ENCODE data around the gene TNRC18.
"Not testable (repeated sequence)": the region's sequence is repeated elsewhere in the genome, so short reads cannot be mapped to it uniquely, and the experiment has no call there.

TNRC18 gene

GRCh38 chr7:5423306-5423975 is at the start of gene TNRC18:
TNRC18 (minus strand) TSS chr7:5423834; CDS start chr7:5421246, 2,588 bp downstream.
- Histone ChIP-seq H2AFZ (ENCODE audit: low read depth, low read length) (peak within 1 kb of the TSS; percentile 78), H3K27me3 (ENCODE audit: insufficient read depth, low read length, poor library complexity) (peaks cover 89% of the 10 kb centered on the region), H3K4me2 (ENCODE audit: insufficient read depth, low read length) (peak within 1 kb of the TSS; percentile 81), H3K4me3 (ENCODE audit: low read depth in 1 of 2, low read length in 2 of 2) (peak within 1 kb of the TSS; percentile 70 to 78), H3K4me1 (ENCODE audit: insufficient read depth, low read length) (peaks cover 47% of the 10 kb centered on the region), H3K79me2 (ENCODE audit: insufficient read depth, low read length) (no peaks in the 10 kb centered on the region), H4K20me1 (ENCODE audit: insufficient read depth, low read length) (peaks cover 50% of the 10 kb centered on the region), H3K9me3 (ENCODE audit: insufficient read depth, low read length, severe bottlenecking) (no peaks in the 10 kb centered on the region), H3K36me3 (ENCODE audit: insufficient read depth, low read length) (no peaks in the 10 kb centered on the region; the same call in 1 of the 2 replicates), H3K9ac (ENCODE audit: low read depth, low read length) (peak within 1 kb of the TSS; percentile 78), H3K27ac (ENCODE audit: low read length) (peak within 1 kb of the TSS; percentile 46; the same call in 1 of the 2 replicates)
- DNase-seq (peak; percentile 63), ATAC-seq (ENCODE audit: insufficient read depth, low read depth) (peak; percentile 21)
- TF ChIP-seq CTCF (IDR thresholded peaks at IDR 0.05; ENCODE audit: borderline replicate concordance, extremely low read depth, low read length, poor library complexity, severe bottlenecking) (no peak), EZH2 (IDR thresholded peaks at IDR 0.05; ENCODE audit: borderline replicate concordance, low read depth, low read length, severe bottlenecking) (no peak)

GRCh38 chr7:5472432-5473315 is 49.0 kb upstream of the TNRC18 start:
- H3K4me1 ChIP-seq (ENCODE audit: insufficient read depth, low read length), result no peaks in the 10 kb centered on the region
- no peak overlapping the region for H3K27ac ChIP-seq (ENCODE audit: low read length)
- peak; percentile 32; the same call in 1 of the 3 replicates for ATAC-seq (ENCODE audit: insufficient read depth, low read depth)
- no peak for DNase-seq
- H3K79me2 ChIP-seq (ENCODE audit: insufficient read depth, low read length), result no peaks in the 10 kb centered on the region
- no peak overlapping the region for H3K4me2 ChIP-seq (ENCODE audit: insufficient read depth, low read length)
- H3K27me3 ChIP-seq (ENCODE audit: insufficient read depth, low read length, poor library complexity), result no peaks in the 10 kb centered on the region
- no peak overlapping the region for H3K9ac ChIP-seq (ENCODE audit: low read depth, low read length)
- peaks cover 6% of the 10 kb centered on the region for H4K20me1 ChIP-seq (ENCODE audit: insufficient read depth, low read length)
- H3K36me3 ChIP-seq (ENCODE audit: insufficient read depth, low read length), result 0 out of 2 replicates have a peak, but pooled peaks cover 2% of the 10 kb centered on the region
- TF ChIP-seq CTCF (IDR thresholded peaks at IDR 0.05; ENCODE audit: borderline replicate concordance, extremely low read depth, low read length, poor library complexity, severe bottlenecking) (peak; percentile 33), EZH2 (IDR thresholded peaks at IDR 0.05; ENCODE audit: borderline replicate concordance, low read depth, low read length, severe bottlenecking) (no peak)
- H3K4me3 ChIP-seq (ENCODE audit: low read depth in 1 of 2, low read length in 2 of 2), result no peak overlapping the region
- H2AFZ ChIP-seq (ENCODE audit: low read depth, low read length), result no peak overlapping the region
- H3K9me3 ChIP-seq (ENCODE audit: insufficient read depth, low read length, severe bottlenecking), result no peaks in the 10 kb centered on the region

GRCh38 chr7:5471623-5472022 is 48.0 kb upstream of the TNRC18 start:
- not testable (repeated sequence) for H4K20me1 ChIP-seq (ENCODE audit: insufficient read depth, low read length); DNase-seq; H3K9ac ChIP-seq (ENCODE audit: low read depth, low read length); H3K27ac ChIP-seq (ENCODE audit: low read length); H3K79me2 ChIP-seq (ENCODE audit: insufficient read depth, low read length); H3K27me3 ChIP-seq (ENCODE audit: insufficient read depth, low read length, poor library complexity); H3K4me1 ChIP-seq (ENCODE audit: insufficient read depth, low read length); H3K9me3 ChIP-seq (ENCODE audit: insufficient read depth, low read length, severe bottlenecking); H3K4me2 ChIP-seq (ENCODE audit: insufficient read depth, low read length); H3K4me3 ChIP-seq (ENCODE audit: low read depth in 1 of 2, low read length in 2 of 2); H3K36me3 ChIP-seq (ENCODE audit: insufficient read depth, low read length); ATAC-seq (ENCODE audit: insufficient read depth, low read depth); H2AFZ ChIP-seq (ENCODE audit: low read depth, low read length)

GRCh38 chr7:5470816-5471215 is 47.2 kb upstream of the TNRC18 start:
- Histone ChIP-seq H2AFZ (ENCODE audit: low read depth, low read length) (no peak overlapping the region), H3K79me2 (ENCODE audit: insufficient read depth, low read length) (no peaks in the 10 kb centered on the region), H3K4me1 (ENCODE audit: insufficient read depth, low read length) (no peaks in the 10 kb centered on the region), H3K4me2 (ENCODE audit: insufficient read depth, low read length) (no peak overlapping the region), H3K9ac (ENCODE audit: low read depth, low read length) (no peak overlapping the region), H3K9me3 (ENCODE audit: insufficient read depth, low read length, severe bottlenecking) (no peaks in the 10 kb centered on the region), H3K4me3 (ENCODE audit: low read depth in 1 of 2, low read length in 2 of 2) (no peak overlapping the region), H3K36me3 (ENCODE audit: insufficient read depth, low read length) (no peaks in the 10 kb centered on the region), H3K27me3 (ENCODE audit: insufficient read depth, low read length, poor library complexity) (no peaks in the 10 kb centered on the region), H4K20me1 (ENCODE audit: insufficient read depth, low read length) (peaks cover 3% of the 10 kb centered on the region), H3K27ac (ENCODE audit: low read length) (no peak overlapping the region)
- TF ChIP-seq CTCF (IDR thresholded peaks at IDR 0.05; ENCODE audit: borderline replicate concordance, extremely low read depth, low read length, poor library complexity, severe bottlenecking) (no peak), EZH2 (IDR thresholded peaks at IDR 0.05; ENCODE audit: borderline replicate concordance, low read depth, low read length, severe bottlenecking) (no peak)
- ATAC-seq (ENCODE audit: insufficient read depth, low read depth) (no peak), DNase-seq (no peak)

Measured in DND-41 (cell line).